ENCODE measurements around the gene PIMREG. TPM values are rescaled to one million over a fixed set of nuclear protein-coding genes. Genes with fewer than 3 reads are reported as not detected.

The PIMREG gene
- total RNA-seq, 1 donor from 2014 or later, result 0.59 TPM

- peak; percentile 80 for ATAC-seq (ENCODE audit: poor library complexity)
Measured at GRCh38 chr17:6456914-6457687, 12.8 kb downstream of the PIMREG start.

GRCh38 chr17:6457688-6458459 is 13.6 kb downstream of the PIMREG start:
- intact Hi-C loops (cut with DNase I), result no loop called here
- DNase-seq (peak; percentile 16), ATAC-seq (ENCODE audit: poor library complexity) (no peak)

More at GRCh38 chr17:6456914-6457687, 12.8 kb downstream of the PIMREG start:
- peak; percentile 43 for DNase-seq
- intact Hi-C loops (cut with DNase I), result no loop called here

GRCh38 chr17:6458460-6458950 is 14.2 kb downstream of the PIMREG start:
- no peak for ATAC-seq (ENCODE audit: poor library complexity)
- DNase-seq, result peak; percentile 24
- intact Hi-C loops (cut with DNase I), result no loop called here

- DNase-seq (peak; percentile 8), ATAC-seq (ENCODE audit: poor library complexity) (no peak)
- intact Hi-C loops (cut with DNase I), result no loop called here
Measured at GRCh38 chr17:6460531-6461161, 16.4 kb downstream of the PIMREG start.

- intact Hi-C loops (cut with DNase I), result no loop called here
- DNase-seq (peak; percentile 26), ATAC-seq (ENCODE audit: poor library complexity) (no peak)
Measured at GRCh38 chr17:6461246-6461645, 17.0 kb downstream of the PIMREG start.

- no peak for ATAC-seq (ENCODE audit: poor library complexity)
- no peak for DNase-seq
- intact Hi-C loops (cut with DNase I), result no loop called here
Measured at GRCh38 chr17:6461792-6462524, 17.7 kb downstream of the PIMREG start.

GRCh38 chr17:6462692-6463091 is 18.4 kb downstream of the PIMREG start:
- no peak for ATAC-seq (ENCODE audit: poor library complexity)

GRCh38 chr17:6463616-6464445 is 19.6 kb downstream of the PIMREG start:
- no peak for DNase-seq
- no peak for ATAC-seq (ENCODE audit: poor library complexity)
- intact Hi-C loops (cut with DNase I), result no loop called here

More at GRCh38 chr17:6462692-6463091, 18.4 kb downstream of the PIMREG start:
- no peak for DNase-seq
- intact Hi-C loops (cut with DNase I), result no loop called here

- ATAC-seq (ENCODE audit: poor library complexity), result no peak
- intact Hi-C loops (cut with DNase I), result no loop called here
- DNase-seq, result peak; percentile 37
Measured at GRCh38 chr17:6464446-6465041, 20.3 kb downstream of the PIMREG start.

- intact Hi-C loops (cut with DNase I), result no loop called here
- DNase-seq, result no peak
- no peak for ATAC-seq (ENCODE audit: poor library complexity)
Measured at GRCh38 chr17:6465206-6466003, 21.1 kb downstream of the PIMREG start.

- intact Hi-C loops (cut with DNase I), result no loop called here
- no peak for ATAC-seq (ENCODE audit: poor library complexity)
- no peak for DNase-seq
Measured at GRCh38 chr17:6467567-6467966, 23.3 kb downstream of the PIMREG start.

GRCh38 chr17:6468051-6468790 is 24.0 kb downstream of the PIMREG start:
- intact Hi-C loops (cut with DNase I), result no loop called here
- DNase-seq (no peak), ATAC-seq (ENCODE audit: poor library complexity) (no peak)

GRCh38 chr17:6470146-6470718 is 26.0 kb downstream of the PIMREG start:
- DNase-seq, result no peak
- no peak for ATAC-seq (ENCODE audit: poor library complexity)
- intact Hi-C loops (cut with DNase I), result loop anchor here (10.0 kb wide), 1 partner anchor 85 kb away; the partner anchor contains the start of gene PITPNM3

GRCh38 chr17:6470751-6471521 is 26.7 kb downstream of the PIMREG start:
- intact Hi-C loops (cut with DNase I), result loop anchor here (10.0 kb wide), 1 partner anchor 84 kb away; the partner anchor contains the start of gene PITPNM3
- no peak for DNase-seq
- ATAC-seq (ENCODE audit: poor library complexity), result no peak

Data from Right ventricle myocardium superior (tissue), 1 donor.